Hepatocyte (in vitro differentiated cells): Measurements from ENCODE around the gene LINGO1. TPM values are rescaled to one million over a fixed set of nuclear protein-coding genes. Genes with fewer than 3 reads are reported as not detected.

ENCODE experiments used
- DNase-seq: peaks from one replicate; pipeline ENCODE4 v3.0.0-alpha.2; 2016; ENCODE audit warnings: low spot score
- H2AFZ ChIP-seq: fragments of 200-600 bp; sonication (generic); 2 replicates; pipeline ENCODE4 v1.6.0; 2016; ENCODE audit warnings: antibody characterized with exemption, mild to moderate bottlenecking
- H3K27ac ChIP-seq: fragments of 200-600 bp; sonication (generic); 2 replicates; pipeline ENCODE4 v1.5.1; 2016; ENCODE audit warnings: mild to moderate bottlenecking
- H3K27me3 ChIP-seq: fragments of 200-600 bp; sonication (generic); 2 replicates; pipeline ENCODE4 v1.6.1; 2016
- H3K36me3 ChIP-seq: fragments of 200-600 bp; sonication (generic); replicated peaks from 2 replicates; pipeline ENCODE4 v1.5.1; 2016; ENCODE audit warnings: low read depth; ENCODE audit not compliant: insufficient read depth
- H3K4me1 ChIP-seq: fragments of 200-600 bp; sonication (generic); 2 replicates; pipeline ENCODE4 v1.5.1; 2016; ENCODE audit warnings: mild to moderate bottlenecking, moderate library complexity; ENCODE audit not compliant: insufficient read depth
- H3K4me2 ChIP-seq: fragments of 200-600 bp; sonication (generic); 2 replicates; pipeline ENCODE4 v1.6.0; 2016
- H3K4me3 ChIP-seq: fragments of 200-600 bp; sonication (generic); 2 replicates; pipeline ENCODE4 v1.5.1; 2016; ENCODE audit warnings: mild to moderate bottlenecking
- H3K79me2 ChIP-seq: fragments of 200-600 bp; sonication (generic); 2 replicates; pipeline ENCODE4 v1.6.0; 2017; ENCODE audit warnings: mild to moderate bottlenecking
- H3K9me2 ChIP-seq: fragments of 200-600 bp; sonication (generic); replicated peaks from 2 replicates; pipeline ENCODE4 v1.6.0; 2017; ENCODE audit warnings: mild to moderate bottlenecking; ENCODE audit not compliant: insufficient read depth
- H3K9me3 ChIP-seq: fragments of 200-600 bp; sonication (generic); 2 replicates; pipeline ENCODE4 v1.5.1; 2016; ENCODE audit warnings: low read depth, mild to moderate bottlenecking
- H4K20me1 ChIP-seq: fragments of 200-600 bp; sonication (generic); 2 replicates; pipeline ENCODE4 v1.6.0; 2016; ENCODE audit warnings: mild to moderate bottlenecking; ENCODE audit not compliant: insufficient read depth, poor library complexity, severe bottlenecking
- CTCF ChIP-seq: fragments of 200-600 bp; sonication (generic); IDR thresholded peaks from 2 replicates; pipeline ENCODE4 v1.5.1; 2016; ENCODE audit warnings: antibody characterized with exemption, mild to moderate bottlenecking; ENCODE audit not compliant: poor library complexity
- EZH2 ChIP-seq: fragments of 200-600 bp; sonication (generic); IDR thresholded peaks from 2 replicates; pipeline ENCODE4 v1.6.1; 2016; ENCODE audit warnings: antibody characterized with exemption, mild to moderate bottlenecking, borderline replicate concordance
- EZH2phosphoT487 ChIP-seq: fragments of 200-600 bp; sonication (generic); IDR thresholded peaks from one replicate; pipeline ENCODE4 v1.6.1; 2018; ENCODE audit warnings: antibody characterized with exemption, mild to moderate bottlenecking, low read depth, moderate library complexity; ENCODE audit not compliant: unreplicated experiment, severe bottlenecking
- WGBS: methylation state at CpG from one replicate; pipeline ENCODE4 v1.1.6; 2016; ENCODE audit warnings: low lambda C conversion rate; ENCODE audit errors: missing lambda C conversion rate; 5-methylcytosine and 5-hydroxymethylcytosine counted together
- polyA plus RNA-seq: library from polyadenylated mRNA; unstranded; fragments of >200 nt; fragmentation: Nextera tagmentation; extraction: Ambion mirVana; gene quantifications from 2 replicates; pipeline ENCODE4 v1.2.1, GENCODE V29; 2016
- total RNA-seq: library from RNA; depleted of rRNA; stranded (reverse); fragments of >200 nt; gene quantifications from 2 replicates; pipeline ENCODE4 v1.2.3, GENCODE V29; 2014

The LINGO1 gene
- total and polyA plus RNA-seq, 2 experiments from 2014 or later, result 4.3 to 5.1 TPM

- H4K20me1 ChIP-seq, result no peaks in the 10 kb centered on the region
- H3K4me3 ChIP-seq, result no peak overlapping the region
- peak overlapping the region; percentile 23 for H3K27ac ChIP-seq
- no peaks in the 10 kb centered on the region for H3K9me3 ChIP-seq
- no peaks in the 10 kb centered on the region for H3K27me3 ChIP-seq
- no peaks in the 10 kb centered on the region for H3K9me2 ChIP-seq
- no peak overlapping the region for H2AFZ ChIP-seq
- H3K4me1 ChIP-seq, result peaks cover 37% of the 10 kb centered on the region
- H3K36me3 ChIP-seq, result no peaks in the 10 kb centered on the region
- WGBS, result 71% methylated on average over 10 of the region's 11 CpGs
- H3K79me2 ChIP-seq, result no peaks in the 10 kb centered on the region
- no peak for TF ChIP-seq EZH2
- no peak for TF ChIP-seq EZH2phosphoT487
- TF ChIP-seq CTCF, result no peak
- DNase-seq, result no peak
- H3K4me2 ChIP-seq, result peak overlapping the region; percentile 46
These were observed 8.8 kb downstream of the LINGO1 start for GRCh38 chr15:77623755-77624524.

- 46% methylated on average over 10 of the region's 18 CpGs for WGBS
- no peak overlapping the region for H2AFZ ChIP-seq
- no peaks in the 10 kb centered on the region for H3K9me2 ChIP-seq
- H3K4me1 ChIP-seq, result peaks cover 37% of the 10 kb centered on the region
- no peak overlapping the region for H3K4me3 ChIP-seq
- TF ChIP-seq EZH2phosphoT487 (no peak), CTCF (no peak), EZH2 (no peak)
- no peaks in the 10 kb centered on the region for H3K9me3 ChIP-seq
- H4K20me1 ChIP-seq, result no peaks in the 10 kb centered on the region
- no peaks in the 10 kb centered on the region for H3K36me3 ChIP-seq
- DNase-seq, result peak; percentile 49
- H3K4me2 ChIP-seq, result peak overlapping the region; percentile 46
- no peaks in the 10 kb centered on the region for H3K27me3 ChIP-seq
- peak overlapping the region; percentile 51 for H3K27ac ChIP-seq
- no peaks in the 10 kb centered on the region for H3K79me2 ChIP-seq
These were observed 9.6 kb downstream of the LINGO1 start for GRCh38 chr15:77622934-77623754.

- TF ChIP-seq EZH2phosphoT487 (no peak), CTCF (no peak), EZH2 (no peak)
- WGBS, result 47% methylated on average over 20 of the region's 22 CpGs
- peaks cover 37% of the 10 kb centered on the region for H3K4me1 ChIP-seq
- no peak overlapping the region for H2AFZ ChIP-seq
- H3K79me2 ChIP-seq, result no peaks in the 10 kb centered on the region
- H3K27me3 ChIP-seq, result no peaks in the 10 kb centered on the region
- peak overlapping the region; percentile 46 for H3K4me2 ChIP-seq
- DNase-seq, result peak; percentile 41
- H3K27ac ChIP-seq, result peak overlapping the region; percentile 51
- H3K9me3 ChIP-seq, result no peaks in the 10 kb centered on the region
- no peaks in the 10 kb centered on the region for H4K20me1 ChIP-seq
- no peaks in the 10 kb centered on the region for H3K36me3 ChIP-seq
- H3K9me2 ChIP-seq, result no peaks in the 10 kb centered on the region
- no peak overlapping the region for H3K4me3 ChIP-seq
These were observed 10.3 kb downstream of the LINGO1 start for GRCh38 chr15:77622209-77622933.
